SK-N-SH treated with all-trans-retinoic acid at 6 μM for 48 hours (cell line): ENCODE measurements around the gene GTPBP1.

Experiments used
- ATAC-seq: fragments of 200-7000 bp; cut with Tn5 transposase; 3 replicates; pipeline ENCODE4 v1.9.1; 2020; ENCODE audit warnings: mild to moderate bottlenecking, moderate library complexity
- ARNTL ChIP-seq: fragments of 450-650 bp; formaldehyde crosslinking; IDR thresholded peaks from 2 replicates; pipeline ENCODE4 v1.5.0; 2020; ENCODE audit warnings: low read depth, mild to moderate bottlenecking, moderate library complexity, borderline replicate concordance
- BACH2 ChIP-seq: fragments of 250-450 bp; sonication (Bioruptor Pico); IDR thresholded peaks from 2 replicates; pipeline ENCODE4 v1.9.0; 2021; ENCODE audit warnings: mild to moderate bottlenecking, borderline replicate concordance
- CREB5 ChIP-seq: fragments of 250-450 bp; sonication (Bioruptor Pico); IDR thresholded peaks from 2 replicates; pipeline ENCODE4 v1.5.1; 2020; ENCODE audit warnings: low read depth, mild to moderate bottlenecking, moderate library complexity
- CSDC2 ChIP-seq: fragments of 250-450 bp; sonication (Bioruptor Pico); IDR thresholded peaks from 2 replicates; pipeline ENCODE4 v1.5.0; 2020; ENCODE audit warnings: mild to moderate bottlenecking, moderate library complexity
- ESRRG ChIP-seq: fragments of 250-450 bp; sonication (Bioruptor Pico); IDR thresholded peaks from 2 replicates; pipeline ENCODE4 v1.6.1; 2021; ENCODE audit warnings: mild to moderate bottlenecking
- GLIS3 ChIP-seq: fragments of 250-450 bp; sonication (Bioruptor Pico); IDR thresholded peaks from 2 replicates; pipeline ENCODE4 v1.5.0; 2020; ENCODE audit warnings: mild to moderate bottlenecking, moderate library complexity
- ISL1 ChIP-seq: fragments of 250-450 bp; sonication (Bioruptor Pico); IDR thresholded peaks from 2 replicates; pipeline ENCODE4 v2.1.2; 2022; ENCODE audit warnings: mild to moderate bottlenecking, moderate library complexity
- OSR1 ChIP-seq: fragments of 250-450 bp; sonication (Bioruptor Pico); IDR thresholded peaks from 2 replicates; pipeline ENCODE4 v1.8.0; 2022; ENCODE audit warnings: moderate library complexity, mild to moderate bottlenecking, inconsistent platforms
- POU6F1 ChIP-seq: fragments of 250-450 bp; sonication (Bioruptor Pico); IDR thresholded peaks from 2 replicates; pipeline ENCODE4 v1.8.0; 2021; ENCODE audit warnings: low read depth, mild to moderate bottlenecking, moderate library complexity, borderline replicate concordance
- PPARA ChIP-seq: fragments of 250-450 bp; sonication (Bioruptor Pico); IDR thresholded peaks from 2 replicates; pipeline ENCODE4 v1.5.0; 2020; ENCODE audit warnings: mild to moderate bottlenecking, borderline replicate concordance
- RARB ChIP-seq: fragments of 250-450 bp; sonication (Bioruptor Pico); IDR thresholded peaks from 2 replicates; pipeline ENCODE4 v1.8.0; 2021; ENCODE audit warnings: mild to moderate bottlenecking, moderate library complexity
- SNAI2 ChIP-seq: fragments of 250-450 bp; sonication (Bioruptor Pico); IDR thresholded peaks from 2 replicates; pipeline ENCODE4 v1.5.0; 2020; ENCODE audit warnings: mild to moderate bottlenecking, moderate library complexity
- TCF4 ChIP-seq: fragments of 250-450 bp; sonication (Bioruptor Pico); IDR thresholded peaks from 2 replicates; pipeline ENCODE4 v1.8.0; 2021; ENCODE audit warnings: mild to moderate bottlenecking, moderate library complexity, borderline replicate concordance
- TOX ChIP-seq: fragments of 250-450 bp; sonication (Bioruptor Pico); IDR thresholded peaks from 2 replicates; pipeline ENCODE4 v1.8.0; 2021; ENCODE audit warnings: mild to moderate bottlenecking, moderate library complexity, borderline replicate concordance
- TSHZ2 ChIP-seq: fragments of 250-450 bp; sonication (Bioruptor Pico); IDR thresholded peaks from 2 replicates; pipeline ENCODE4 v1.5.0; 2020; ENCODE audit warnings: mild to moderate bottlenecking, moderate library complexity
- ZC3H10 ChIP-seq: fragments of 250-450 bp; sonication (Bioruptor Pico); IDR thresholded peaks from 2 replicates; pipeline ENCODE4 v1.5.1; 2021; ENCODE audit warnings: mild to moderate bottlenecking, moderate library complexity
- ZFP3 ChIP-seq: fragments of 250-450 bp; sonication (Bioruptor Pico); IDR thresholded peaks from 2 replicates; pipeline ENCODE4 v1.5.0; 2020; ENCODE audit warnings: mild to moderate bottlenecking, moderate library complexity
- ZNF565 ChIP-seq: fragments of 450-650 bp; formaldehyde crosslinking; conservative IDR thresholded peaks from 2 replicates; pipeline ENCODE4 v1.5.0; 2020; ENCODE audit warnings: low read depth, mild to moderate bottlenecking, moderate library complexity
- ZNF70 ChIP-seq: fragments of 450-650 bp; formaldehyde crosslinking; IDR thresholded peaks from 2 replicates; pipeline ENCODE4 v1.5.0; 2020; ENCODE audit warnings: mild to moderate bottlenecking, moderate library complexity
- ZNF8 ChIP-seq: fragments of 450-650 bp; formaldehyde crosslinking; IDR thresholded peaks from 2 replicates; pipeline ENCODE4 v1.5.0; 2020; ENCODE audit warnings: mild to moderate bottlenecking, moderate library complexity
- TF ChIP-seq, protein P1 (sequence below): fragments of 250-450 bp; sonication (Bioruptor Pico); IDR thresholded peaks from 2 replicates; pipeline ENCODE4 v1.8.0; 2020; ENCODE audit warnings: mild to moderate bottlenecking, moderate library complexity, borderline replicate concordance

The GTPBP1 gene

DNA sequence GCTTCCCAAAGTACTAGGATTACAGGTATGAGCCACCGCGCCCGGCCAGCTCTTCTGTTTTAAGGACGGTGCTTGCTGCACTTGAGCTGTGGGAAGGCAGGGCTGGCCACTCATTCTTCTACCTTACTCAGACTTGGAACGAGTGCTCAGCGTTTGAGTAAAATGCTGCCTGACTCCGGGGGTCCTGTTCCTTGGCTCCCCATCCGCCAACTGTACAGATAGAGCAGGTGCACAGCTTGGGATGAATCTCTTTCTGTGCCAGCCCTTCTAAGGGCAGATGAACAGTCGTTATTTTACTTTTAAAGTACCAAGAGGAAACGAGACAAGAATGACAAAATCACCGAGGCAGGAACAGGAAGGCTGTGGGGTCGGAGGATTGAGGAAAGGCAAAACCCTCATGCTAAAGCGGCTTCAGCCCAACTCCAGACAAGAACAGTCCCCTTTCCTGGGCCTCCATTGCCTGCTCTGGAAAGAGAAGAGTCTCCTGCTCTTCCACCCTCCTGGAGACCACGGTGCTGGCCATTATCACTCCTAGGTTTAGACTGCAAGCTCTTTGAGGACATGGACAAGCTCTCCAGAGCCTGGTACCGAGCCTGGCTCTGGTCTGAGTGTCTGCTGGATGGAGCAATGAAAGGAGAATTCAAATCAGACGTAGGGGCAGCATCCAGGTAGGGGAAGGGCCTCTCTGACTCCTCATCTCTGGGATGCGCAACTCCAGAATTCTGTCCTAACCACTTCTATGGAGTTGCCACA is 51.1 kb downstream of the GTPBP1 start:
- no peak for ATAC-seq
- no peak for TF ChIP-seq TCF4 (CRISPR knock-in tag)
- TF ChIP-seq ISL1 (CRISPR knock-in tag) = no peak
- TF ChIP-seq BACH2 = no peak
- TF ChIP-seq TOX (CRISPR knock-in tag) = no peak
- TF ChIP-seq ZNF565 (CRISPR knock-in tag) = no peak
- no peak for TF ChIP-seq SNAI2 (CRISPR knock-in tag)
- TF ChIP-seq CREB5 = no peak
- no peak for TF ChIP-seq OSR1 (CRISPR knock-in tag)
- TF ChIP-seq GLIS3 (CRISPR knock-in tag) = no peak
- TF ChIP-seq ZC3H10 (CRISPR knock-in tag) = no peak
- no peak for TF ChIP-seq POU6F1 (CRISPR knock-in tag)
- TF ChIP-seq TSHZ2 = no peak
- no peak for TF ChIP-seq RARB (CRISPR knock-in tag)
- no peak for TF ChIP-seq ZFP3 (CRISPR knock-in tag)
- TF ChIP-seq ESRRG = no peak
- TF ChIP-seq, protein P1, sequence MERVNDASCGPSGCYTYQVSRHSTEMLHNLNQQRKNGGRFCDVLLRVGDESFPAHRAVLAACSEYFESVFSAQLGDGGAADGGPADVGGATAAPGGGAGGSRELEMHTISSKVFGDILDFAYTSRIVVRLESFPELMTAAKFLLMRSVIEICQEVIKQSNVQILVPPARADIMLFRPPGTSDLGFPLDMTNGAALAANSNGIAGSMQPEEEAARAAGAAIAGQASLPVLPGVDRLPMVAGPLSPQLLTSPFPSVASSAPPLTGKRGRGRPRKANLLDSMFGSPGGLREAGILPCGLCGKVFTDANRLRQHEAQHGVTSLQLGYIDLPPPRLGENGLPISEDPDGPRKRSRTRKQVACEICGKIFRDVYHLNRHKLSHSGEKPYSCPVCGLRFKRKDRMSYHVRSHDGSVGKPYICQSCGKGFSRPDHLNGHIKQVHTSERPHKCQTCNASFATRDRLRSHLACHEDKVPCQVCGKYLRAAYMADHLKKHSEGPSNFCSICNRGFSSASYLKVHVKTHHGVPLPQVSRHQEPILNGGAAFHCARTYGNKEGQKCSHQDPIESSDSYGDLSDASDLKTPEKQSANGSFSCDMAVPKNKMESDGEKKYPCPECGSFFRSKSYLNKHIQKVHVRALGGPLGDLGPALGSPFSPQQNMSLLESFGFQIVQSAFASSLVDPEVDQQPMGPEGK = no peak
- no peak for TF ChIP-seq ZNF8
- TF ChIP-seq CSDC2 = no peak
- TF ChIP-seq PPARA = no peak
- TF ChIP-seq ARNTL = no peak

GRCh38 chr22:38757464-38757757 is 51.7 kb downstream of the GTPBP1 start:
- no peak for TF ChIP-seq ARNTL
- TF ChIP-seq ZNF565 (CRISPR knock-in tag) = no peak
- TF ChIP-seq TSHZ2 = no peak
- TF ChIP-seq ZNF70 (CRISPR knock-in tag) = no peak
- no peak for TF ChIP-seq ISL1 (CRISPR knock-in tag)
- no peak for TF ChIP-seq TCF4 (CRISPR knock-in tag)
- TF ChIP-seq RARB (CRISPR knock-in tag) = no peak
- TF ChIP-seq SNAI2 (CRISPR knock-in tag) = no peak
- TF ChIP-seq, all 23 proteins: peak for 0
- ATAC-seq = no peak
